A549 (cell line): ENCODE measurements around the gene CFAP119. TPM values are rescaled to one million over a fixed set of nuclear protein-coding genes. Genes with fewer than 3 reads are reported as not detected.

Experiments
- BHLHE40 ChIP-seq: IDR thresholded peaks from 2 replicates; pipeline ENCODE4 v1.6.1; 2012; ENCODE audit warnings: low read depth, low read length, inconsistent platforms
- CBX2 ChIP-seq: fragments of 200-600 bp; sonication (generic); IDR thresholded peaks from 2 replicates; pipeline ENCODE4 v1.6.1; 2016; ENCODE audit warnings: low read depth, mild to moderate bottlenecking, borderline replicate concordance
- CBX8 ChIP-seq: fragments of 200-600 bp; sonication (generic); IDR thresholded peaks from 2 replicates; pipeline ENCODE4 v1.6.1; 2016
- CEBPB ChIP-seq, 2 experiments: fragments of >200 bp in 1 of 2; sonication (Bioruptor Twin) in 1 of 2; formaldehyde crosslinking in 1 of 2; IDR thresholded peaks; 2 replicates each; pipeline ENCODE4 v1.6.1; 2012 to 2016
- E2F6 ChIP-seq: IDR thresholded peaks from 2 replicates; pipeline ENCODE4 v1.6.1; 2012; ENCODE audit warnings: low read depth, borderline replicate concordance
- FOSB ChIP-seq: fragments of 250-450 bp; sonication (Bioruptor Pico); IDR thresholded peaks from 2 replicates; pipeline ENCODE4 v1.5.0; 2020; ENCODE audit warnings: mild to moderate bottlenecking, moderate library complexity
- GATA3 ChIP-seq: IDR thresholded peaks from 2 replicates; pipeline ENCODE4 v1.6.1; 2012; ENCODE audit warnings: borderline replicate concordance
- HDAC2 ChIP-seq: fragments of 200-600 bp; sonication (generic); IDR thresholded peaks from 2 replicates; pipeline ENCODE4 v1.6.1; 2016
- HES2 ChIP-seq: fragments of >200 bp; sonication (Bioruptor Twin); formaldehyde crosslinking; IDR thresholded peaks from 2 replicates; pipeline ENCODE4 v1.6.1; 2016
- HEYL ChIP-seq: fragments of 250-450 bp; sonication (Bioruptor Pico); IDR thresholded peaks from 2 replicates; pipeline ENCODE4 v1.8.0; 2021; ENCODE audit warnings: mild to moderate bottlenecking, moderate library complexity
- HOXA7 ChIP-seq: fragments of 250-450 bp; sonication (Bioruptor Pico); IDR thresholded peaks from 2 replicates; pipeline ENCODE4 v1.5.0; 2020; ENCODE audit warnings: mild to moderate bottlenecking, moderate library complexity
- HOXB13 ChIP-seq: fragments of 250-450 bp; sonication (Bioruptor Pico); IDR thresholded peaks from 2 replicates; pipeline ENCODE4 v1.5.0; 2020; ENCODE audit warnings: low read depth, mild to moderate bottlenecking, moderate library complexity
- MAX ChIP-seq: IDR thresholded peaks from 2 replicates; pipeline ENCODE4 v1.6.1; 2012
- MYC ChIP-seq: IDR thresholded peaks from 2 replicates; pipeline ENCODE4 v1.6.1; 2012; ENCODE audit warnings: mild to moderate bottlenecking, inconsistent platforms, low read length, improper control_type of control experiment, borderline replicate concordance
- NFE2L2 ChIP-seq: fragments of 150-350 bp; conservative IDR thresholded peaks from 2 replicates; pipeline ENCODE4 v1.6.1; 2014; ENCODE audit warnings: low read length
- NR3C1 ChIP-seq: fragments of >200 bp; sonication (Bioruptor Twin); formaldehyde crosslinking; IDR thresholded peaks from 3 replicates; pipeline ENCODE4 v1.6.1; 2017
- POLR2A ChIP-seq: IDR thresholded peaks from 2 replicates; pipeline ENCODE4 v1.6.1; 2012; ENCODE audit warnings: mild to moderate bottlenecking, low read length
- RAD21 ChIP-seq, 2 experiments: fragments of >200 bp in 1 of 2; sonication (Bioruptor Twin) in 1 of 2; formaldehyde crosslinking in 1 of 2; IDR thresholded peaks in 1 of 2; conservative IDR thresholded peaks in 1 of 2; 2 replicates in 1 of 2; 3 replicates in 1 of 2; pipeline ENCODE4 v1.6.1; 2012 to 2018; ENCODE audit warnings: inconsistent platforms in 1 of 2
- RCOR1 ChIP-seq: fragments of 150-350 bp; IDR thresholded peaks from 2 replicates; pipeline ENCODE4 v1.6.1; 2014; ENCODE audit warnings: antibody characterized with exemption, low read length, low read depth
- SREBF2 ChIP-seq: fragments of 450-650 bp; IDR thresholded peaks from 2 replicates; pipeline ENCODE4 v1.6.1; 2014; ENCODE audit warnings: mild to moderate bottlenecking, moderate library complexity
- TP53 ChIP-seq: fragments of 250-450 bp; sonication (Bioruptor Pico); IDR thresholded peaks from 2 replicates; pipeline ENCODE4 v1.5.0; 2021; ENCODE audit warnings: mild to moderate bottlenecking, moderate library complexity
- USF2 ChIP-seq: fragments of 450-650 bp; IDR thresholded peaks from 2 replicates; pipeline ENCODE4 v1.6.1; 2014; ENCODE audit warnings: antibody characterized with exemption
- ZNF302 ChIP-seq: fragments of 250-450 bp; sonication (Bioruptor Pico); IDR thresholded peaks from 2 replicates; pipeline ENCODE4 v1.9.0; 2021; ENCODE audit warnings: inconsistent platforms, mild to moderate bottlenecking, moderate library complexity
- ZSCAN20 ChIP-seq: fragments of 250-450 bp; sonication (Bioruptor Pico); IDR thresholded peaks from 2 replicates; pipeline ENCODE4 v1.8.0; 2022; ENCODE audit warnings: mild to moderate bottlenecking, moderate library complexity
- polyA plus RNA-seq, 4 experiments: library from polyadenylated mRNA; depleted of rRNA in 3 of 4; stranded (reverse); fragments of >200 nt; fragmentation: RNase III in 1 of 4; extraction: RNeasy Plus Mini Kit Qiagen cat#74134 plus additional on column Dnase treatment in 1 of 4; gene quantifications; 2 replicates in 3 of 4; 3 replicates in 1 of 4; pipeline ENCODE4 v1.2.3, GENCODE V29; 2011 to 2017
- TF ChIP-seq, protein P1 (sequence below): fragments of 200-600 bp; sonication (generic); IDR thresholded peaks from 2 replicates; pipeline ENCODE4 v1.6.1; 2016; ENCODE audit warnings: antibody characterized with exemption, mild to moderate bottlenecking, moderate library complexity

Gene CFAP119
- polyA plus RNA-seq, 2 of the 4 experiments (the other 2 are of a cell fraction) = 4.5 to 9.5 TPM

DNA sequence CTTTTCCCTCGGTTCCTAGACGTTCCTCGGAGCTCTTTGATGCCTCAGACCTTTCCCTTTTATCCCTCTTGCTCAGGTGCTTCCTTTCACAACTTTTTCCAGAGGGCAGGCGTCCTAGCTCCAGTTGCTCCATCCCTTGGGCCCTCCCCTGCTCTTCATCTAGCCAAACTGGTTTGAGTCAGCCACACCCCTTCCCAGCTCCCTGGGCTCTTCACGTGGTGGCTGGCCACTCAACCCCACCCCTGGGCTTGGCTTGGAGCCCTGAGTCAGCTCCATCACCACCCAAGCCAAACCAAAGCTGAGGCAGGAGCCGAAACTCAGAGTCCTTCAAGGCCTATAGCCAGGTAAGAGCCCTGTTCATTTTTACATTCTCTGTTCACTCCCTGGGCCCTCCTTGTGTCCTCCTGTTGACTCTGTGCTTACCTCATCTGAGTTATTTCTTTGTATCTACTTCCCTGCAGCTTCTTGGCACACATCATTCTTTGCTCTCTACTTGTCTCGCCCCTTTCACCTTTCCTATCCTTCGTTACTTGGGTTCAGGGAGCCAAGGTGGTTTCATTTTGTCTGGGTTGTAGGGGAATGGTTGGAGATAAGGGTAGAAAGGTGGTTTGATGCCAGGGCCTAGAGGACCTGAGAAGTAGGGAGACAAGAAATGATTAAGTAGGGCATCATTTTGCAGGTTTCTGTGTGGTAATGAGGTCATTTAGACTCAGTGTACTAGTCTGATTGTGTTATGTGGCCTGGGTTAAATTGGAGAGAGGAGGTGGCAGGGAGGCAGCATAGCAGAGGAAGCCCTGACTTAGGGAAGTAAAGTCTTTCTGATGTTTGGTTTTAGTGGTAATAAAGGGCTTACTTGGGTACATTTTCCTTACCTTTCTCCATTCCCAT lies 21.3 kb downstream of the CFAP119 start (continued):
- peak; percentile 63 for TF ChIP-seq USF2
- TF ChIP-seq RAD21 (conservative IDR thresholded peaks at IDR 0.05 in 1 of 2, IDR thresholded peaks at IDR 0.05 in 1 of 2) = no peak
- peak; percentile 18; the same call in 1 of the 2 replicates for TF ChIP-seq FOSB (CRISPR knock-in tag)
- TF ChIP-seq ZSCAN20 (CRISPR knock-in tag) = no peak
- TF ChIP-seq, protein P1, sequence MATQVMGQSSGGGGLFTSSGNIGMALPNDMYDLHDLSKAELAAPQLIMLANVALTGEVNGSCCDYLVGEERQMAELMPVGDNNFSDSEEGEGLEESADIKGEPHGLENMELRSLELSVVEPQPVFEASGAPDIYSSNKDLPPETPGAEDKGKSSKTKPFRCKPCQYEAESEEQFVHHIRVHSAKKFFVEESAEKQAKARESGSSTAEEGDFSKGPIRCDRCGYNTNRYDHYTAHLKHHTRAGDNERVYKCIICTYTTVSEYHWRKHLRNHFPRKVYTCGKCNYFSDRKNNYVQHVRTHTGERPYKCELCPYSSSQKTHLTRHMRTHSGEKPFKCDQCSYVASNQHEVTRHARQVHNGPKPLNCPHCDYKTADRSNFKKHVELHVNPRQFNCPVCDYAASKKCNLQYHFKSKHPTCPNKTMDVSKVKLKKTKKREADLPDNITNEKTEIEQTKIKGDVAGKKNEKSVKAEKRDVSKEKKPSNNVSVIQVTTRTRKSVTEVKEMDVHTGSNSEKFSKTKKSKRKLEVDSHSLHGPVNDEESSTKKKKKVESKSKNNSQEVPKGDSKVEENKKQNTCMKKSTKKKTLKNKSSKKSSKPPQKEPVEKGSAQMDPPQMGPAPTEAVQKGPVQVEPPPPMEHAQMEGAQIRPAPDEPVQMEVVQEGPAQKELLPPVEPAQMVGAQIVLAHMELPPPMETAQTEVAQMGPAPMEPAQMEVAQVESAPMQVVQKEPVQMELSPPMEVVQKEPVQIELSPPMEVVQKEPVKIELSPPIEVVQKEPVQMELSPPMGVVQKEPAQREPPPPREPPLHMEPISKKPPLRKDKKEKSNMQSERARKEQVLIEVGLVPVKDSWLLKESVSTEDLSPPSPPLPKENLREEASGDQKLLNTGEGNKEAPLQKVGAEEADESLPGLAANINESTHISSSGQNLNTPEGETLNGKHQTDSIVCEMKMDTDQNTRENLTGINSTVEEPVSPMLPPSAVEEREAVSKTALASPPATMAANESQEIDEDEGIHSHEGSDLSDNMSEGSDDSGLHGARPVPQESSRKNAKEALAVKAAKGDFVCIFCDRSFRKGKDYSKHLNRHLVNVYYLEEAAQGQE = no peak
- no peak for TF ChIP-seq E2F6
- TF ChIP-seq MAX = peak; percentile 68
- no peak for TF ChIP-seq ZNF302 (CRISPR knock-in tag)
- TF ChIP-seq NFE2L2 = no peak
- no peak for TF ChIP-seq CBX8
- TF ChIP-seq TP53 (CRISPR knock-in tag) = no peak
- TF ChIP-seq HDAC2 = no peak
- TF ChIP-seq HEYL (CRISPR knock-in tag) = no peak
- TF ChIP-seq CEBPB (IDR thresholded peaks at IDR 0.05) = no peak
- no peak for TF ChIP-seq BHLHE40
- TF ChIP-seq HOXB13 (CRISPR knock-in tag) = no peak
- TF ChIP-seq RCOR1 = no peak
- no peak for TF ChIP-seq HOXA7
- TF ChIP-seq CBX2 = no peak
- TF ChIP-seq NR3C1 = no peak
- no peak for TF ChIP-seq SREBF2
- no peak for TF ChIP-seq HES2
- TF ChIP-seq MYC = no peak
- no peak for TF ChIP-seq GATA3
- no peak for TF ChIP-seq POLR2A
